ENCODE data around the gene CSNK2B. TPM values are rescaled to one million over a fixed set of nuclear protein-coding genes. Genes with fewer than 3 reads are reported as not detected.

Gene CSNK2B
- total and polyA plus RNA-seq, 9 of the 15 experiments (the other 6 are each of a cell fraction or from before 2014, with no cell fraction given) = 120 to 1,126 (median 529) TPM

DNA sequence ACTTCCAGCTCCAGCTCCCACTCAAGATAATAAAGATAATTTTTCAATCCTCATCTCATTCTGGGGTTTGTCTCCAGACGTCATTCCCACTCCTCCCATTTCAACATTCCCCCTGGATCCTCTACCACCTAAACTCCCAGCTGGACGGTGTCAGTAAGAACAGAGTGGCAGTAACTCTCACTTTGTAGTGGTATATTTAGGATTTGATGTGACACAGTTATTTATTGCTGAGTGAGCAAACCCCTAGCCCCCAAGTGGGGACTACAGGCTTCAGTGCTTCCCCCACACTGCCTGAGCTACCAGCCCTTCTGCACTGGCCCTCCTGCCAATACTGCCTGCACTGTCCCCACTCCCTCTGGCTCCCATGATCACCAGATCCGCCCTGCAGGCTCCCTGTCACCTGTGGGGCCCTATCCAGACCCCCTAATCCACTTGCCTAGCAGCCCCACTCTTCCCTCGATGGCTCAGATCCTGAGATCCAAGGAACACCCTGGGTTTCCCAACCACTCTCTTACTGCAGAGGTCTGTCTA lies 7.7 kb upstream of the CSNK2B start (continued):
- TF ChIP-seq, protein P1, sequence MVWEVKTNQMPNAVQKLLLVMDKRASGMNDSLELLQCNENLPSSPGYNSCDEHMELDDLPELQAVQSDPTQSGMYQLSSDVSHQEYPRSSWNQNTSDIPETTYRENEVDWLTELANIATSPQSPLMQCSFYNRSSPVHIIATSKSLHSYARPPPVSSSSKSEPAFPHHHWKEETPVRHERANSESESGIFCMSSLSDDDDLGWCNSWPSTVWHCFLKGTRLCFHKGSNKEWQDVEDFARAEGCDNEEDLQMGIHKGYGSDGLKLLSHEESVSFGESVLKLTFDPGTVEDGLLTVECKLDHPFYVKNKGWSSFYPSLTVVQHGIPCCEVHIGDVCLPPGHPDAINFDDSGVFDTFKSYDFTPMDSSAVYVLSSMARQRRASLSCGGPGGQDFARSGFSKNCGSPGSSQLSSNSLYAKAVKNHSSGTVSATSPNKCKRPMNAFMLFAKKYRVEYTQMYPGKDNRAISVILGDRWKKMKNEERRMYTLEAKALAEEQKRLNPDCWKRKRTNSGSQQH (CRISPR knock-in tag; IDR thresholded peaks at IDR 0.05) = no peak
- no peak for TF ChIP-seq FOXM1 (IDR thresholded peaks at IDR 0.05; ENCODE audit: low read depth)
- no peak for TF ChIP-seq FOXM1 (CRISPR knock-in tag; IDR thresholded peaks at IDR 0.05; ENCODE audit: low read depth)
- no peak for TF ChIP-seq EWSR1 (IDR thresholded peaks at IDR 0.05; ENCODE audit: borderline replicate concordance, low read depth, partially characterized antibody)
- TF ChIP-seq ETV6 (IDR thresholded peaks at IDR 0.05; ENCODE audit: borderline replicate concordance in 1 of 2, low read depth in 2 of 2, low read length in 1 of 2) = no peak
- TF ChIP-seq ETV6 (CRISPR knock-in tag; IDR thresholded peaks at IDR 0.05; ENCODE audit: borderline replicate concordance) = 0 out of 2 replicates have a peak, but pooled peaks have one; percentile 60
- TF ChIP-seq ZNF316 (IDR thresholded peaks at IDR 0.05) = peak; percentile 95
- TF ChIP-seq ZNF76 (CRISPR knock-in tag; IDR thresholded peaks at IDR 0.05; ENCODE audit: borderline replicate concordance) = no peak
- 0 out of 2 replicates have a peak, but pooled peaks have one; percentile 17 for TF ChIP-seq PTBP1 (IDR thresholded peaks at IDR 0.05; ENCODE audit: low read depth, low read length)
- no peak for TF ChIP-seq SOX6 (IDR thresholded peaks at IDR 0.05)
- TF ChIP-seq, protein P2, sequence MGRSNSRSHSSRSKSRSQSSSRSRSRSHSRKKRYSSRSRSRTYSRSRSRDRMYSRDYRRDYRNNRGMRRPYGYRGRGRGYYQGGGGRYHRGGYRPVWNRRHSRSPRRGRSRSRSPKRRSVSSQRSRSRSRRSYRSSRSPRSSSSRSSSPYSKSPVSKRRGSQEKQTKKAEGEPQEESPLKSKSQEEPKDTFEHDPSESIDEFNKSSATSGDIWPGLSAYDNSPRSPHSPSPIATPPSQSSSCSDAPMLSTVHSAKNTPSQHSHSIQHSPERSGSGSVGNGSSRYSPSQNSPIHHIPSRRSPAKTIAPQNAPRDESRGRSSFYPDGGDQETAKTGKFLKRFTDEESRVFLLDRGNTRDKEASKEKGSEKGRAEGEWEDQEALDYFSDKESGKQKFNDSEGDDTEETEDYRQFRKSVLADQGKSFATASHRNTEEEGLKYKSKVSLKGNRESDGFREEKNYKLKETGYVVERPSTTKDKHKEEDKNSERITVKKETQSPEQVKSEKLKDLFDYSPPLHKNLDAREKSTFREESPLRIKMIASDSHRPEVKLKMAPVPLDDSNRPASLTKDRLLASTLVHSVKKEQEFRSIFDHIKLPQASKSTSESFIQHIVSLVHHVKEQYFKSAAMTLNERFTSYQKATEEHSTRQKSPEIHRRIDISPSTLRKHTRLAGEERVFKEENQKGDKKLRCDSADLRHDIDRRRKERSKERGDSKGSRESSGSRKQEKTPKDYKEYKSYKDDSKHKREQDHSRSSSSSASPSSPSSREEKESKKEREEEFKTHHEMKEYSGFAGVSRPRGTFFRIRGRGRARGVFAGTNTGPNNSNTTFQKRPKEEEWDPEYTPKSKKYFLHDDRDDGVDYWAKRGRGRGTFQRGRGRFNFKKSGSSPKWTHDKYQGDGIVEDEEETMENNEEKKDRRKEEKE (IDR thresholded peaks at IDR 0.05; ENCODE audit: borderline replicate concordance in 1 of 2, control insufficient read depth in 1 of 2, low read depth in 2 of 2, low read length in 1 of 2) = no peak
